NCI-H2107 treated with DMSO at 0.1 percent for 48 hours (cell line): ENCODE data around the gene TGFB1I1.
"Not testable (repeated sequence)": the region's sequence is repeated elsewhere in the genome, so short reads cannot be mapped to it uniquely, and the experiment has no call there.

Experiments
- DNase-seq: peaks from one replicate; lab custom pipeline; 2025; ENCODE audit not compliant: unreplicated experiment; lab: John Stamatoyannopoulos, UW

TGFB1I1 gene

DNA sequence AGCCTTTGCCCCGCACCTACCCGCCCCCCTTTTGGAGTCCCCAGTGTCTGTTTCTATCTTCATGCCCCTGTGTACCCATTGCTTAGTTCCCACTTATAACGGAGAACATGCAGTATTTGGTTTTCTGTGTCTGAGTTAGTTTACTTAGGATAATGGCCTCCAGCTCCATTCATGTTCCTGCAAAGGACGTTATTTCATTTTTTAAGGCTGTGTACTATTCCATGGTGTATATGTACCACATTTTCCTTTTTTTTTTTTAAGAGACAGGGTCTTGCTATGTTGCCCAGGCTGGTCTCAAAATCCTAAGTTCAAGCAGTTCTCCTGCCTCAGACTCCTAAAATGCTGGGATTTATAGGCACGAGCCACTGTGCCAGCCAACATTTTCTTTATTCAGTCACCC, 4.1 kb upstream of the TGFB1I1 start:
- no peak for DNase-seq

GRCh38 chr16:31470615-31471014, 1.3 kb upstream of the TGFB1I1 start:
- DNase-seq, result no peak

DNA sequence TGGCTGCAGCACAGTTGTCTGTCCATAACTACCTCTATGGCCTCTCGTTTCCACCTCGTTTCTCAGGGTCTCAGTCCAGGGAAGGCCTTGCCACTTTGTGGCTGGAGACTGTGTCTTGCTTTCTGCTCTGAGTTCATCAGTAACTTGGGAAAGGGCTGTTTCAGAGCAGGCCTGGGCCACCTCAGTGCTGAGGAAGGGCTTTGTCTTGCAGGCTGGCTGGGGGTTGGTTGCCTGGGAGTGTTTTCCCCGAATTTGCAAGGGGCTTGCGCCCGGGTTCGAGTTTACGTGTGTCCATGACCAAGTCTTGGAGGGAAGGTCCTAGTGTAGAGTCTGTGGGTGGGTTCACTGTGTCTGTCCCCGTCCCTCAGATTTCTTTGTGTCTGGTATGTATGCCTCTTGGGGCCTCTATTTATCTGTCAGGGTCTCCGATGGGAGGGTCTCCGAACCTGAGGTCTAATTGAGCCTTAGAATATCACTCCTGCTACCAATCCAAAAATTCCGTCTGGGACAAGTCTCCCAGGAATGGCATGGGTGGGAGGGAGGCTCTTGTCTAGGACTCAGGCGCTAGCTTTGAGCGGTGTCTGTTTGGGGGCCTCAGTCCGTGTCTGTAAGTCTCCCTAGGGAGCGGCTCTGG, 594 bp upstream of the TGFB1I1 start:
- DNase-seq, result no peak

- no peak for DNase-seq
Measured at GRCh38 chr16:31472709-31473203, 804 bp downstream of the TGFB1I1 start.

DNA sequence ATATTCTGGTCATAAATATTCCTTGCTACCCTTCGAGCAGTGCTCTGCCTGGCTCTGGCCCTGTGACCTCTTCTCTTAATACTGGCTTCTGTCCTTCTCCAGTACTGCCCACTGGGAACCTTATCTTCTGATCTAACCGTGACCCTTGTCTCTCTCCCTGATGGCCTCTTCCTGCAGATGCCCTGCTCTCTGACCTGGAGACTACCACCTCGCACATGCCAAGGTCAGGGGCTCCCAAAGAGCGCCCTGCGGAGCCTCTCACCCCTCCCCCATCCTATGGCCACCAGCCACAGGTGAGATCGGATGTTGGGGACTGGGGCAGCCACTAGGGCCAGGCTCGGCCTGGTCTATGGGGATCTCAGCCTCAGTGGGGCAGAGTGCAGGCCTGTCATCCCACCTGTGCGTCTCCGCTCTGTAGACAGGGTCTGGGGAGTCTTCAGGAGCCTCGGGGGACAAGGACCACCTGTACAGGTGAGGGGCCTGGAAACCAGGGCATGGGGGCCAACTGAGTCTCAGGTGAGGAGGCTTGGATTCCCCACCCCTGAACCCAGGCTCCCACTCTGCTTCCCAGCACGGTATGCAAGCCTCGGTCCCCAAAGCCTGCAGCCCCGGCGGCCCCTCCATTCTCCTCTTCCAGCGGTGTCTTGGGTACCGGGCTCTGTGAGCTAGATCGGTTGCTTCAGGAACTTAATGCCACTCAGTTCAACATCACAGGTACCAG, 1.5 kb downstream of the TGFB1I1 start:
- no peak for DNase-seq

DNA sequence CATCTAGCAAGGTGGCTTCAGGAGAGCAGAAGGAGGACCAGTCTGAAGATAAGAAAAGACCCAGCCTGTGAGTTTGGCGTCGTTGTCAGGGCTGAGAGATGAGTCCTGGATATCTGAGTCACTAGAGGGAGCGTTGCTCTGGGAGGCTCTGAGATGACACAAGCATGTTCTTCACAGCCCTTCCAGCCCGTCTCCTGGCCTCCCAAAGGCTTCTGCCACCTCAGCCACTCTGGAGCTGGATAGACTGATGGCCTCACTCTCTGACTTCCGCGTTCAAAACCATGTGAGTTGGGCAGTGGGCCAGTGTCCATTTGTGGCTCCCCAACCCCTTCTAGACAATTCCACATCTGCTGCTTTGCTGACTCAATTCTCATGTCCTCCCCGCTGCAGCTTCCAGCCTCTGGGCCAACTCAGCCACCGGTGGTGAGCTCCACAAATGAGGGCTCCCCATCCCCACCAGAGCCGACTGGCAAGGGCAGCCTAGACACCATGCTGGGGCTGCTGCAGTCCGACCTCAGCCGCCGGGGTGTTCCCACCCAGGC, 2.3 kb downstream of the TGFB1I1 start:
- no peak for DNase-seq

DNA sequence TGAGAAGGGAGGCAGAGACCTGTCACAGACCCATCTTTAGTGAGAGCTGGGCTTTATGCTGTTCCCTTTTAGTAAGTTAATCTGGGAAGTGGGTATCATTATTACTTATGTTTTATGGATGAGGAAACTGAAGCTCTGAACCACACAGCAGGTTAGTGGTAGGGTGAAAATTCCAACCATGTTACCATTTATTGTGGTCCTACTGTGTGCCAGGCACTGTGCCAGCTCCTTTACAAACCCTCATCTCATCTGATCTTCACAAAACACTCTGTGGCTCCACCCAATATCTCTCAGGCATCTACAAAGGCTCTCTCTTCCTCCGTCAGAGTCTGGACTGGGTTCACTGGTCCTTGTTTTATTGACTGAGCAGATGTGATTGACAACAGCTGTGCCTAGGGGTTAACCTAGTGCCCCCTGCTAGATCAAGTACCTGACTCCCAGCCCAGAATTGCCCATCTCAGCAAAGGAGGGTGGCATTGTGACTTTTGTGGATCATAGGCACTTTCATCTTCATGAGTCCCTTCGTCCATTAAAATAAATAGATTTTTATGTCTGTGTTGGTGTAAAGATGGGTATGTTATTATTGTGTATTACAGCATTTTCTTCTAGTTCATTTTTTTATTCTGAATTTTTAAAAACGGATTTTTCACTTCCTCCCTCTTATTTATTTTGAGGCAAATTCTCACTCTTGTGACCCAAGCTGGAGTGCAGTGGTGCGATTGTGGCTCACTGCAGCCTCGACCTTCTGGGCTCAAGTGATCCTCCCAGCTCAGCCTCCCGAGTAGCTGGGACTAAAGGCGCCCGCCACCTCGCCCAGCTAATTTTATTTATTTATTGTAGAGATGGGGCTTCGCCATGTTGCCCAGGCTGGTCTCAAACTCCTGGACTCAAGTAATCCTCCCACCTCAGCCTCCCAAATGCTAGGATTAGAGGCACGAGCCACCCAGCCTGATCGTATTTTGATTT, 3.1 kb downstream of the TGFB1I1 start:
- no peak for DNase-seq

- no peak for DNase-seq
Measured at GRCh38 chr16:31475946-31476302, 4.0 kb downstream of the TGFB1I1 start.

DNA sequence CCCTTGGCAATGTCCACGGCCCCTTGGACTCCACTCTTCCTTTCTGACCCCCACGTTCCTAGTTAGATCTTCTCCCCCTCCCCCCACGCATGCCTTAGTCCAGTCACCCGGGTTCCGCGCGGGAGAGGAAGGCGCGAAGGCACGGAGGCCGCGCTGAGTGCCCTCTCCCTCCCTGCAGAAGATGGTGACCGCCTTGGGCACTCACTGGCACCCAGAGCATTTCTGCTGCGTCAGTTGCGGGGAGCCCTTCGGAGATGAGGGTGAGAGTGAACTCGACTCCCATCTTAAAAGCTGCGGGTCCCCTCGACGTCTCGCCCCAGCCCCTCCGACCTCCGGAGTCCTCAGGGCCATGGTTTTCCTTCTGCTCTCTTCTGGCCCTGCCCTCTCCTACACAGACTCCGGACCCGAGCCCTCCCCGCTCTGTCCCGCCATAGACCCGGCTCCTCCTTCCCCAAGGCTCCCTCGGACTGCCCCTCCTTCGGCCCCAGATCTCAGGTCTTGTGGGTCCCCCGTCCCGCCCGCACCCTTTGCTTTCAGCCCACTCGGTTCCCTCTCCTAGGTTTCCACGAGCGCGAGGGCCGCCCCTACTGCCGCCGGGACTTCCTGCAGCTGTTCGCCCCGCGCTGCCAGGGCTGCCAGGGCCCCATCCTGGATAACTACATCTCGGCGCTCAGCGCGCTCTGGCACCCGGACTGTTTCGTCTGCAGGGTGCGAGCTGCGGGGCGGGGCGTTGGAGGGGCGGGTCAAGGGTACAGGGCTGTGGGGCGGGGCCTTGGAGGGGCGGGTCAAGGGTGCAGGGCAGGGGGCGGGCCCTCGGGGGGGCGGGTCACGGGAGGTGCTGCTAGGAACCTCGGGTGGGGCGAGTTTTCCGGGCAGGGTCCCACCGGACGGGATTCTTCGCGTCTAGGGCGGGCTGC, 4.6 kb downstream of the TGFB1I1 start:
- no peak for DNase-seq

- no peak for DNase-seq
Measured at GRCh38 chr16:31477220-31478216, 5.6 kb downstream of the TGFB1I1 start.

- no peak for DNase-seq
Measured at GRCh38 chr16:31478956-31479355, 7.0 kb downstream of the TGFB1I1 start.

DNA sequence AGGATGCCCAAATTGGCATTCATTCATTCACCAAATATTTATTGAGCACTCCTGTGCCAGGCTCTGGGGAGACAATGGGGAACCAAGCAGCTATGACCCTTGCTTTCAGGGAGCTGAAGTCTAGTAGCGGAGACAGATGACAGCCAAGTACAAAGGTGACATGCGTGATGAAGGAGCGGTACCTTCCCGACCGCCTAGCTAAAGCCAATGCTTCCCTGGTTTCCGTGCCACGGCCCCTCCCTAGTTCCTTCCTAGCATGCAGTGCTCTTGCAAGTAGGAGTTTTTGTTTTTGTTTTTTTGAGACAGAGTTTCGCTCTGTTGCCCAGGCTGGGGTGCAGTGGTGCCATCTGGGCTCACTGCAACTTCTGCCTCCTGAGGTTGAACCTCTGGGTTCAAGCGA, 7.8 kb downstream of the TGFB1I1 start:
- DNase-seq, result no peak

- no peak for DNase-seq
Measured at GRCh38 chr16:31480851-31481536, 9.0 kb downstream of the TGFB1I1 start.

GRCh38 chr16:31483081-31483480, 11.1 kb downstream of the TGFB1I1 start, which contains the start of gene SLC5A2:
SLC5A2 (plus strand) TSS chr16:31483123; CDS start chr16:31483137, 14 bp downstream.
- DNase-seq, result no peak

GRCh38 chr16:31484048-31484447, 12.1 kb downstream of the TGFB1I1 start:
- DNase-seq, result not testable (repeated sequence)

GRCh38 chr16:31484491-31485171, 12.7 kb downstream of the TGFB1I1 start:
- DNase-seq, result no peak

DNA sequence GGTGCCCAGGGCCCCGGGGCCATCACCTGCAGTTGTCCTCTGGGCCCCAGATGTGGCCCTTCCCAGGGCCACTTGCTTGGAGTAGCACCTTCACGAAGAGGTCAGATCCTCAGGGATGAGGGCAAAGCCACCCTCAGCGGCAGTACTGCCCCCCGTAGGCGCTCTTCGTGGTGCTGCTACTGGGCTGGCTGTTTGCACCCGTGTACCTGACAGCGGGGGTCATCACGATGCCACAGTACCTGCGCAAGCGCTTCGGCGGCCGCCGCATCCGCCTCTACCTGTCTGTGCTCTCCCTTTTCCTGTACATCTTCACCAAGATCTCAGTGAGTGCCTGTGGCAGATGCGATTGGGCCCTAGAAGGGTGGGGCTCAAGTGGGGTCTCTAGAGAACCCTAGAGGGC, 13.6 kb downstream of the TGFB1I1 start:
- no peak for DNase-seq

- DNase-seq, result no peak
Measured at GRCh38 chr16:31486045-31486444, 14.1 kb downstream of the TGFB1I1 start.
